BE2C (cell line): ENCODE measurements around the gene MYO18A.
"Not testable (repeated sequence)": the region's sequence is repeated elsewhere in the genome, so short reads cannot be mapped to it uniquely, and the experiment has no call there.

ENCODE experiments used
- DNase-seq: peaks from one replicate; pipeline ENCODE4 v3.0.0-alpha.2; 2020
- H3K27me3 ChIP-seq: fragments of 250-450 bp; sonication (Bioruptor Pico); 2 replicates; pipeline ENCODE4 v1.5.1; 2020; ENCODE audit warnings: mild to moderate bottlenecking
- H3K36me3 ChIP-seq: fragments of 250-450 bp; sonication (Bioruptor Pico); 2 replicates; pipeline ENCODE4 v1.5.1; 2020; ENCODE audit warnings: mild to moderate bottlenecking
- H3K4me1 ChIP-seq: fragments of 250-450 bp; sonication (Bioruptor Pico); 2 replicates; pipeline ENCODE4 v1.5.1; 2020
- H3K4me3 ChIP-seq: 2 replicates; pipeline ENCODE4 v1.5.1; 2011; ENCODE audit warnings: low read depth, low read length
- H3K9me3 ChIP-seq: fragments of 250-450 bp; sonication (Bioruptor Pico); 2 replicates; pipeline ENCODE4 v1.5.1; 2020
- CTCF ChIP-seq: IDR thresholded peaks from 2 replicates; pipeline ENCODE4 v1.5.1; 2012; ENCODE audit warnings: mild to moderate bottlenecking, low read depth, low read length

The MYO18A gene

GRCh38 chr17:29148257-29148789 lies 31.9 kb downstream of the MYO18A start:
- peak overlapping the region; percentile 34 for H3K4me3 ChIP-seq
- no peaks in the 10 kb centered on the region for H3K9me3 ChIP-seq
- H3K4me1 ChIP-seq: peaks cover 14% of the 10 kb centered on the region
- no peaks in the 10 kb centered on the region for H3K36me3 ChIP-seq
- no peak for TF ChIP-seq CTCF
- no peaks in the 10 kb centered on the region for H3K27me3 ChIP-seq
- DNase-seq: no peak

GRCh38 chr17:29147682-29148081 lies 32.5 kb downstream of the MYO18A start:
- H3K36me3 ChIP-seq: no peaks in the 10 kb centered on the region
- no peak for TF ChIP-seq CTCF
- H3K4me3 ChIP-seq: no peak overlapping the region
- no peak for DNase-seq
- no peaks in the 10 kb centered on the region for H3K27me3 ChIP-seq
- H3K4me1 ChIP-seq: peaks cover 14% of the 10 kb centered on the region
- no peaks in the 10 kb centered on the region for H3K9me3 ChIP-seq

- H3K9me3 ChIP-seq, H3K27me3 ChIP-seq, H3K4me3 ChIP-seq, H3K36me3 ChIP-seq, DNase-seq: not testable (repeated sequence)
- peaks cover 14% of the 10 kb centered on the region for H3K4me1 ChIP-seq
Measured at GRCh38 chr17:29147228-29147627, 33.0 kb downstream of the MYO18A start.

- H3K27me3 ChIP-seq: no peaks in the 10 kb centered on the region
- no peak for DNase-seq
- TF ChIP-seq CTCF: no peak
- no peak overlapping the region for H3K4me3 ChIP-seq
- H3K4me1 ChIP-seq: peaks cover 14% of the 10 kb centered on the region
- H3K9me3 ChIP-seq: no peaks in the 10 kb centered on the region
- no peaks in the 10 kb centered on the region for H3K36me3 ChIP-seq
Measured at GRCh38 chr17:29146369-29146972, 33.7 kb downstream of the MYO18A start.

- TF ChIP-seq CTCF: peak; percentile 54
- DNase-seq: peak; percentile 69
- Histone ChIP-seq H3K36me3 (no peaks in the 10 kb centered on the region), H3K9me3 (no peaks in the 10 kb centered on the region), H3K4me3 (no peak overlapping the region), H3K4me1 (peaks cover 22% of the 10 kb centered on the region), H3K27me3 (no peaks in the 10 kb centered on the region)
Measured at GRCh38 chr17:29145289-29146073, 34.7 kb downstream of the MYO18A start.

- peak; percentile 75 for DNase-seq
- H3K4me3 ChIP-seq: no peak overlapping the region
Measured at GRCh38 chr17:29143894-29144293, 36.3 kb downstream of the MYO18A start.

More at GRCh38 chr17:29143894-29144293, 36.3 kb downstream of the MYO18A start:
- H3K9me3 ChIP-seq: no peaks in the 10 kb centered on the region
- peak; percentile 67 for TF ChIP-seq CTCF
- H3K36me3 ChIP-seq: no peaks in the 10 kb centered on the region
- H3K4me1 ChIP-seq: peaks cover 22% of the 10 kb centered on the region
- H3K27me3 ChIP-seq: no peaks in the 10 kb centered on the region
